ENCODE data around the gene OSBP.
A peak's percentile ranks its signal among the peaks of the same experiment; 100 is the strongest.
"Not testable (repeated sequence)": the region's sequence is repeated elsewhere in the genome, so short reads cannot be mapped to it uniquely, and the experiment has no call there.

Gene OSBP

DNA sequence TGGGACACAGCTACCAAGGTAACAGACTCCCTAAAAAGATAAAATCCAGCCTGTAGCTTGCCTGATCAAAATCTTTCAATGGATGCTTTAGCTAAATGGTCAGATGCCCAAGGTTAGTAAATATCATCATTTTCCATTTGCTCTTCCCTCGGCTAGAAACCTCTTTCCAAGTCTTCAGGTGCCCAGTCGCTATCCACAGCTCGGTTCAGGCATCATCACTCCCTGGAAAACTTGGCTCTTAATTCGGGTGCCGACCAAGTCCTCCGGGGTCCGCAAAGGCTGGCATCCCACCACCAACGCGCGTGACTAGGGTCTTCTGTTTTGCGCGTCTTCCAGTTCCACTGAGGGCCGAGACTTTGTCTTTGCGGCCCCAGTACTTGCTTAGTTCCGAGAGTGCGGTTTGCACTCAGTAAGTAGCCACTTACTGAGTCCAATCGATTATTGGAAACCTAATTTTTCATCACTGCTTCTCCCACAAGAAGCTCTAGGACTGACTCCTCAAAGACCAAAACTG is 59.9 kb downstream of the OSBP start:
- no peak for DNase-seq (ENCODE audit: extremely low read depth in 1 of 2, low read depth in 1 of 2)

DNA sequence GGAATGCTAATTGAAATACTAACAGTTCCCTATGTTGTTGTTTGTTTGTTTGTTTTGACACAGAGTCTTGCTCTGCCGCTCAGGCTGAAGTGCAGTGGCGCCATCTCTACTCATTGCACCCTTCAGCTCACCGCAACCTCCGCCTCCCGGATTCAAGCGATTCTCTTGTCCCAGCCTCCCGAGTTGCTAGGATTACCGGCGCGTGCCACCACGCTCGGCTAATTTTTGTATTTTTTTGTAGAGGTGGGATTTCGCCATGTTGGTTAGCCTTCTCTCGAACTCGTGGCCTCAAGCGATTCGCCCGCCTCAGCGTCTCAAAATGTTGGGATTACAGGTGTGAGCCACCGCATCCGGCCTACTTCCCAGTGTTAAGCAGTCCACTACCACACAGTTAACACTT is 62.3 kb downstream of the OSBP start:
- DNase-seq (ENCODE audit: extremely low read depth in 1 of 2, low read depth in 1 of 2): no peak

- DNase-seq (ENCODE audit: extremely low read depth in 1 of 2, low read depth in 1 of 2): no peak
These were observed 62.7 kb downstream of the OSBP start for GRCh38 chr11:59552844-59553243.

DNA sequence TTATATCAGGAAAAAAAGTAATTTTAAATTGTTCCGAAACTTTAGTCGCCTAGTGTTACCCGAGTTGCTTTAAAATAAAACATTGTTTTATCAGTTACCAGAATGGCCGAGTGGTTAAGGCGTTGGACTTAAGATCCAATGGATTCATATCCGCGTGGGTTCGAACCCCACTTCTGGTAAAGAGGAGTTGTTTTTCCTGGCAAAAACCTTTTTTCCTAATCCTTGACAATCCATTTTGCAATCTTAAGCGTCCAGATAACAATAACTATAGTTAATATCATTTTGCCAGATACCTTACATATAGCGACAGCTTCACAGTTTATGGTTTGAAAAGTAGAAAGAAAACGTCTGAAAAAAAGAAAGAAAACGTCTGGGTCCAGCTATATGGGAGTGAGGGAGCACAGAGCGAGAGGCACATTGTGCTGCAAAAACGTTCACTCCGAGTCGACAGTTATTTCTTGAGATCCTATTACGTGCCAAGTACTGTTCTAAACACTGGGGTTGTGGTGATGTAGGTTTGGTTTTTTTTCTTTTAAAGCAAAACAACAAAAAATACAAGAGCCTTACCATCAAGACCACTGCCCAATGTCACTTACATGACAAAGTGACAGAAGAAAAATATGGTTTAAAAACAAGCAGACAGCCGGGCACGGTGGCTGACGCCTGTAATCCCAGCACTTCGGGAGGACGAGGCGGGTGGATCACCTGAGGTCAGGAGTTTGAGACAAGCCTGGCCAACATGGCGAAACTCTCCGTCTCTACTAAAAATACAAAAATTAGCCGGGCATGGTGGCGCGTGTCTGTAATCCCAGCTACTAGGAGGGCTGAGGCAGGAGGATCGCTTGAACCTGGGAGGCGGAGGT is 63.7 kb downstream of the OSBP start:
- DNase-seq (ENCODE audit: extremely low read depth in 1 of 2, low read depth in 1 of 2): no peak

DNA sequence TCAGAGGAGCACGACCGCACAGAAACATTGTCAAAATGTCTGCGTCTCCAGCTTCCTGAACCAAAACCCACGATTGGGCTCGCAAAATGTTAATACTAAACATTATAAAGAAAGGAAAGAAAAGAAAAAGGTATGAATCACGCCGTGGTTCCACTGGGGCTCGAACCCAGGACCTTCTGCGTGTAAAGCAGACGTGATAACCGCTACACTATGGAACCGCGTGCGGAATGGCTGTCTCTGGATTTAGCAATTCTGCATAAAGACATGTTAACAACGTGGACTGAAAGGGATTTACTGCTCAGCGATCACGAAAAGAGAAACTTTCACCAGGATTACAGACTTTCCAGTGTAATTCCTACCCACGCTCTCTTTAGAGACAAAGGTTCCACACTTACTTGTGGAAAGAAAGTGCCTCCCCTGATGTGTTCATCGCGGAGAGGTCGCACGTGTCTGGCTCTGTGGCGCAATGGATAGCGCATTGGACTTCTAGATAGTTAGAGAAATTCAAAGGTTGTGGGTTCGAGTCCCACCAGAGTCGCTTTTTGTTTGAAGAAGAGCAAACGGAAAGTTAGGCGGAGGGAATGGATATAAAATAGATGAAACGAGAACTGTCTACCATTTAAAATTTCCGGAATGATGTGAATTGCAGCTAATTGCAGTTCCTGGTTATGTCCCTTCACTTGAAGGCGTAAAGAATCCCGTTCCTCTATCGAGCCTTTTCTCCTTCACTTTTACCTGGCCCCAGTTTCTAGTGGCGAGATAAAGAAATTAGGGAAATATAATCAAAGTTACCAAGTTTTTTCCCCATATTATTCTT is 64.5 kb downstream of the OSBP start:
- DNase-seq (ENCODE audit: extremely low read depth in 1 of 2, low read depth in 1 of 2): peak; percentile 40 to 55

- peak; percentile 58 to 69 for DNase-seq (ENCODE audit: extremely low read depth in 1 of 2, low read depth in 1 of 2)
These were observed 65.2 kb downstream of the OSBP start for GRCh38 chr11:59550368-59550841.

DNA sequence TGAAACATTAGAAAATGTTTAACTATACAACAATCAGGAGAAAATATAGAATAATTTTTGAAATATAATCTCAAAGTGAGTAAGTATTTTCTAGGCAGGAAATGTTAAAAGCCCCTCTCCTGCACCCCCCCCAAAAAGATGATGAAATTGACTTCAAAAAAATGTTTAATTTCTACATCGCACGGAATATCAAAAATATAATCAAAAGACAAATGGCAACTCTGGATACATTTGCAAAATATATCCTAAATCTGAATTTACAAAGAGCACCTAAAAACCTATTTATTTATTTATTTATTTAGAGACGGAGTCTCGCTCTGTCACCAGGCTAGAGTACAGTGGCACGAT is 67.3 kb downstream of the OSBP start:
- DNase-seq (ENCODE audit: extremely low read depth in 1 of 2, low read depth in 1 of 2): no peak

DNA sequence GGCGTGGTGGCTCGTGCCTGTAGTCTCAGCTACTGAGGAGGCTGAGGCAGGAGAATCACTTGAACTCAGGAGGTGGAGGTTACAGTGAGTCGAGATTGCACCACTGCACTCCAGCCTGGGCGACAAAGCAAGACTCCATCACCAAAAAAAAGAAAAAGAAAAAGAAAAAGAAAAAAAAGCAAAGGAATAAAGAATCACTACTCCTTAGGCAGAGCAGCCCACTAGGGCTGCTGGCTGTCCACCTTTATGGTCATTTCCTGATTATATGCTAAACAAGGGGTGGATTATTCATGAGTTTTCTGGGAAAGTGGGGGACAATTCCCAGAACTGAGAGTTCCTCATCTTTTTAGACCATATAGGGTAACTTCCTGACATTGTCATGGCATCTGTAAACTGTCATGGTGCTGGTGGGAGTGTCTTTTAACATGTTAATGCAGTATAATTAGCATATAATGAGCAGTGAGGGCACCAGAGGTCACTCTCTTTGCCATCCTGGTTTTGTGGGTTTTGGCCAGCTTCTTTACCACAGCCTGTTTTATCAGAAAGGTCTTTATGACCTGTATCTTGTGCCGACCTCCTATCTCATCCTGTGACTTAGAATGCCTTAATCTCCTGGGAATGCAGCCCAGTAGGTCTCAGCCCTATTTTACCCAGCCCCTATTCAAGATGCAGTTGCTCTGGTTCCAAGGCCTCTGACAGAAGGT is 67.8 kb downstream of the OSBP start:
- DNase-seq (ENCODE audit: extremely low read depth in 1 of 2, low read depth in 1 of 2): not testable (repeated sequence)

DNA sequence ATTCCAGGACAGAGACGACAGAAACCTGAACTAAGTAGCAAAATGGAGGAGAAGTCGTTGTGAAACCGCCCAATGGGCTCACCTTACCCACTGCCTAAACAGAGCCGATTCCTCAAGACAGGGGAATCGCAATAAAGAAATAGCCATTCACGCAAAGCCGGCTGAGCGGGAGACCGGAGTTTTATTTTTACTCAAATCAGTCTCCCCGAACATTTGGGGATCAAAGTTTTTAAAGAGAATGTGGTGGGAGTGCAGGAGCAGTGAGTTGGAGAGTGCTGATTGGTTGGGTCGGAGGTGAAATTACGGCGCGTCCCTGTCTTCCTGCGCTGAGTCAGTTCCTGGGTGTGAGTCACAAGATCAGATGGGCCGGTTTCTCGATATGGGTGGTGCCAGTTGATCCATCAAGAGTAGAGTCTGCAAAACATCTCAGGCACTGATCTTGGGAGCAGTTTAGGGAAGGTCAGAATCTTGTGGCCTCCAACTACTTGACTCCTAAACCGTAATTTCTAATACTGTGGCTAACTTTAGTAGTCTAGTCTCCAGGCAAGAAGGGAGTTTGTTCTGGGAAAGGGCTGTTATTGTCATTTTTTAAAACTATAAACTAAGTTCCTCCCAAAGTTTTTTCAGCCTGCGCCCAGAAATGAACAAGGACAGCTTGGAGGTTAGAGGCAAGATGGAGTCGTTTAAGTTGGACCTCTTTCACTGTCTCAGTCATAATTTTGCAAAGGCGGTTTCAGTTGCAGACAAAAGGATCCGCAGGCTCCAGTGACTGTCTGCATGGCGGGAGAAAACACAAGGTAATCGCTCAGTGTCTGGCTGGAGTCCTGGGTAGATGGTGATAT is 70.2 kb downstream of the OSBP start:
- no peak for DNase-seq (ENCODE audit: extremely low read depth in 1 of 2, low read depth in 1 of 2)

GRCh38 chr11:59544869-59545178 is 70.8 kb downstream of the OSBP start:
- DNase-seq (ENCODE audit: extremely low read depth in 1 of 2, low read depth in 1 of 2): no peak

GRCh38 chr11:59543713-59544112 is 71.9 kb downstream of the OSBP start:
- DNase-seq (ENCODE audit: extremely low read depth in 1 of 2, low read depth in 1 of 2): not testable (repeated sequence)

- no peak for DNase-seq (ENCODE audit: extremely low read depth in 1 of 2, low read depth in 1 of 2)
These were observed 73.3 kb downstream of the OSBP start for GRCh38 chr11:59542142-59542810.

- DNase-seq (ENCODE audit: extremely low read depth in 1 of 2, low read depth in 1 of 2): no peak
These were observed 80.9 kb downstream of the OSBP start for GRCh38 chr11:59534676-59535075.

DNA sequence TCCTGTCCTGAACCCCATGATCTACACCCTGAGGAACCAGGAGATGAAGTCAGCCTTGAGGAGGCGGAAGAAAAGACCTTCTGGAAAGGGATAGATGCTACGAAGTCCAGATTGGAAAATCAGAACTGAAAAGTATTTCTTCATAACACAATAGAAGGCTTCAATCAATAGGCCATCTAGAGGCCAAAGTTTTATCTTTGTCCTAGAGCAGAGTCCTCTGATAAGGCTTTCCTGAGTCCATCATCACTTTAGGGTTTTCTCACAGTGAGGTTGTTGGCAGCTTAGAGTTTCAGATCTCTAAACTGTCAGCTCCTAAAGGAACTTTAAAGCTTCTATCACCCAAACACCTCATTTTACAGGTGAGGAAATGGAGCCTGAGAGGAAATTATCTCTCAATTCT is 83.0 kb downstream of the OSBP start:
- no peak for DNase-seq (ENCODE audit: extremely low read depth in 1 of 2, low read depth in 1 of 2)

GRCh38 chr11:59528711-59529110 is 86.9 kb downstream of the OSBP start:
- no peak for DNase-seq (ENCODE audit: extremely low read depth in 1 of 2, low read depth in 1 of 2)

Measured in activated CD8-positive, alpha-beta memory T cell treated with anti-CD3 and anti-CD28 coated beads for 1 hour (primary cell).